T-helper 2 cell treated with Interferon-gamma antibody and Interleukin-4, amounts not matched to agents 5 μg/mL and 100 μg/mL, for 36 hours (primary cell): ENCODE results near the gene GABBR1.

Experiments used
- DNase-seq: peaks from one replicate; pipeline ENCODE4 v3.0.0; 2021; ENCODE audit warnings: low spot score
- H3K27ac Mint-ChIP-seq: one replicate; pipeline ENCODE4 v1.8.0; 2021; ENCODE audit warnings: mild to moderate bottlenecking, mixed read lengths
- H3K27me3 Mint-ChIP-seq: one replicate; pipeline ENCODE4 v1.8.0; 2021; ENCODE audit warnings: low read depth, mixed read lengths
- H3K36me3 Mint-ChIP-seq: one replicate; pipeline ENCODE4 v1.8.0; 2021; ENCODE audit warnings: low read depth, mixed read lengths
- H3K4me1 Mint-ChIP-seq: one replicate; pipeline ENCODE4 v1.8.0; 2021; ENCODE audit warnings: low read depth, mixed read lengths
- H3K4me3 Mint-ChIP-seq: one replicate; pipeline ENCODE4 v1.8.0; 2022; ENCODE audit warnings: mild to moderate bottlenecking, moderate library complexity, mixed read lengths
- H3K9me3 Mint-ChIP-seq: one replicate; pipeline ENCODE4 v1.8.0; 2021; ENCODE audit warnings: mixed read lengths

The GABBR1 gene

DNA sequence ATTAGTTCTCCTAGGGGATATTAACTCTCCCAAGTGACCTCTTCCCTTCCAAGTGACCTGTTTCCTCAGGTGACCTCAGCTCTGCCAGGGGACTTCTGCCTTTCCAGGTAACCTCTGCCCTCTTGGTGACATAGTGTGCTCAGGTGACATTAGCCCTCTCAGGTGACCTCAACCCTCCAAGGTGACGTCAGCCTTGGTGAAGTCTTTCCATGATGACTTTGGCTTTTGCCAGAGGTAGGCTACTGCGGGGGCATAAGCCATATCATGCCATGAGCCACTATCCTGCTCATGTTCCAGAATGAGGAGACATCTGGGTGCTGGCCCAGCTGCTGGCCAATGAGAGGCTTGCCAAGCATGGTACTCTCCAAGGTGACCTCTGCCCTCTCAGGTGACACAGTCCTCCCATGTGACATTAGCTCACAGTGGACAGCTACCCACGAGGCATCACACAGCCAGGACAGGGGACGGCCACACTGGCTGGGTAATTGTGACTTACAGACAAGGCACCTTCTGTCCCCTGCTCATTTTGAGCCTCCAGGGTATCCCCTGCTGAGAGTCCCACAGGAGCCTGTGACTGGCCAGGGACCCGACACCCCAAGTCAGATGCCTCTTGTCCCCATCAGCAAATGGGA, 104.6 kb downstream of the GABBR1 start:
- H3K4me3 Mint-ChIP-seq: no peak overlapping the region
- no peaks in the 10 kb centered on the region for H3K36me3 Mint-ChIP-seq
- H3K27ac Mint-ChIP-seq: no peak overlapping the region
- H3K27me3 Mint-ChIP-seq: peaks cover 25% of the 10 kb centered on the region
- DNase-seq: no peak
- no peaks in the 10 kb centered on the region for H3K9me3 Mint-ChIP-seq
- H3K4me1 Mint-ChIP-seq: no peaks in the 10 kb centered on the region

DNA sequence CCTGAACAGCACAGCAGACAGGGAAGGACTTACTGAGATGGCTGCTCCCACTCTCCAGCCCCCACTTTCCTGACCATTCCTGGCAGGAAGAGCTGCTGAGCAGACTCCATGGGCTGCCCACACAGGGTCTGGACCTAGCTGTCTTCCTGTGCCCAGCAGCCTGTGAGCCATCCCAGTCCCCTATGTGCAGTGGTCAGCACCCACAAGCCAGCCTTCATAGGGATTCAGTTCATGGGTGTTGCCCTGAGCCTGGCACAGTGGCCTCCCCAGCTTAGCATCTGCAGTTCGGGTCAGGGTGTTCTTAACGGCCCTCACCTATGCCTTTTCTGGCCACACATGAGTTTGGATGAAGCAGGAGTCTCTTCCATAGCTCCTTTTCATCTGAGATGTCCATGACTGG, 105.4 kb downstream of the GABBR1 start:
- no peak for DNase-seq
- H3K9me3 Mint-ChIP-seq: no peaks in the 10 kb centered on the region
- no peaks in the 10 kb centered on the region for H3K36me3 Mint-ChIP-seq
- no peak overlapping the region for H3K4me3 Mint-ChIP-seq
- H3K27ac Mint-ChIP-seq: no peak overlapping the region
- no peaks in the 10 kb centered on the region for H3K4me1 Mint-ChIP-seq
- H3K27me3 Mint-ChIP-seq: peaks cover 30% of the 10 kb centered on the region

GRCh38 chr6:29527126-29527525, 105.9 kb downstream of the GABBR1 start:
- Mint-ChIP-seq H3K9me3 (no peaks in the 10 kb centered on the region), H3K4me3 (no peak overlapping the region), H3K36me3 (no peaks in the 10 kb centered on the region), H3K4me1 (no peaks in the 10 kb centered on the region), H3K27me3 (peaks cover 32% of the 10 kb centered on the region), H3K27ac (no peak overlapping the region)
- DNase-seq: no peak

GRCh38 chr6:29525311-29525639, 107.7 kb downstream of the GABBR1 start:
- Mint-ChIP-seq H3K9me3 (no peaks in the 10 kb centered on the region), H3K4me3 (no peak overlapping the region), H3K4me1 (no peaks in the 10 kb centered on the region), H3K36me3 (no peaks in the 10 kb centered on the region), H3K27me3 (peaks cover 34% of the 10 kb centered on the region), H3K27ac (no peak overlapping the region)
- DNase-seq: no peak

- Mint-ChIP-seq H3K36me3 (no peaks in the 10 kb centered on the region), H3K27ac (no peak overlapping the region), H3K27me3 (peaks cover 34% of the 10 kb centered on the region), H3K4me1 (no peaks in the 10 kb centered on the region), H3K9me3 (no peaks in the 10 kb centered on the region), H3K4me3 (no peak overlapping the region)
- no peak for DNase-seq
Observed at GRCh38 chr6:29524444-29525310, 108.3 kb downstream of the GABBR1 start.

DNA sequence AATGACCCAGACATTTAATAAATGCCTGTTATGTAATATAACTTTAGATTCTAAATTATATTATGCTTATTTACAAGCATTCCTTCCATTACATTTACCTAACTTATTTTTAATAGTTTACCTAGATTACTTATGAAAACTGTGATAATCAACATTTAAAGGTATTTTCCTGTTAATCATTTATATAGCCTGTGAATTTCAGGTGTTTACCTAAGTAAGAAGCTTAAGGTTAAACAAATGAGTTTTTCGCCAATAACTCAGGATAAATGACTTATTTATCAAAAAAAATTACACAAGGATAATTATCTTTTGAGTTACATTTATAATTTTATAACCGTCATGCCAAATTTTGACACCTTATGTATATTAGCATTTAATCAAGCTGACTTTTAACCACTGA, 108.9 kb downstream of the GABBR1 start:
- Mint-ChIP-seq H3K4me1 (no peaks in the 10 kb centered on the region), H3K9me3 (no peaks in the 10 kb centered on the region), H3K27ac (no peak overlapping the region)

DNA sequence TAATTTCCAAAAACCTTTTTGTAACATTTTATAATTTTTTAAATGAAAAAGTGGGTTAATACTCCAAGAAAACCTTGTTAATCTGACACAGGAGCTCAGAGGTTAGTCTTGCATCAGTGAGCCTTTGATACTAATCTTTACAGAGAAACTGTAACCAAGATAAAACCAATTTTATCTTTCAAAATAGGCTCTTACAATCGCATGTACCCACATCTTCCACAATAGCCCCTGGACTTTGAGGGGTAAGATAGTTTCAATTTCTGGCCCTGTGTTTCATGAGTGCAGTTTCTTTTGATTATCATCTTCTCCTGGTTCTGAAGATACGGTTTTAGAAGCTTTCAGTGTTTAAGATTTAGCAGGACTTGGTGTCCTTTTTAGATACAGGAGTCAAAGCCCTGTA, 110.8 kb downstream of the GABBR1 start:
- no peak overlapping the region for H3K4me3 Mint-ChIP-seq
- peaks cover 31% of the 10 kb centered on the region for H3K27me3 Mint-ChIP-seq
- no peaks in the 10 kb centered on the region for H3K36me3 Mint-ChIP-seq
- H3K4me1 Mint-ChIP-seq: no peaks in the 10 kb centered on the region
- no peak for DNase-seq
- no peak overlapping the region for H3K27ac Mint-ChIP-seq
- H3K9me3 Mint-ChIP-seq: no peaks in the 10 kb centered on the region

More for the DNA sequence above, 108.9 kb downstream of the GABBR1 start:
- no peak for DNase-seq
- H3K36me3 Mint-ChIP-seq: no peaks in the 10 kb centered on the region
- H3K4me3 Mint-ChIP-seq: no peak overlapping the region
- H3K27me3 Mint-ChIP-seq: peaks cover 34% of the 10 kb centered on the region

GRCh38 chr6:29521006-29521680, 111.8 kb downstream of the GABBR1 start:
- Mint-ChIP-seq H3K27ac (no peak overlapping the region), H3K4me1 (peaks cover under 1% of the 10 kb centered on the region), H3K36me3 (no peaks in the 10 kb centered on the region), H3K9me3 (no peaks in the 10 kb centered on the region), H3K27me3 (peaks cover 32% of the 10 kb centered on the region), H3K4me3 (no peak overlapping the region)
- no peak for DNase-seq

DNA sequence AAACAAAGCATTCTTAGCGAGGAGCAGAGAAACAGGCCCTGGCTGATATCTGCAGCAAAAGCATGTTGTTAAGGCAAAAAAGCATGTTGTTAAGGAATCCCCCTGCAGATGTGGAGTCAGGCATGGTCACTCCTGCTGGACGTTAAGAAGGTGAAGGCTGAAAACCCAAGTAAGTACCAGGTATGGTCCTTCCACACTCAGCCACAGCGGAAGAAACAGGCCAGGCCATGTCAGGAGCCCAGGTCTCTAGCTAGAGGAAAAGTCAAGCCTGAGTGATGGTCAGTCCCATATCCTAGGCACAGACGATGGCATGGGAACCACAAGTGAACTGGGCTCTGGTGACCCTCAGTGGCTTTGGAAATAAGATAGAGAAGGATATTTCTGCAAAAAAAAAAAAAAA, 112.8 kb downstream of the GABBR1 start:
- Mint-ChIP-seq H3K27ac (no peak overlapping the region), H3K36me3 (no peaks in the 10 kb centered on the region), H3K9me3 (no peaks in the 10 kb centered on the region), H3K4me1 (peaks cover 4% of the 10 kb centered on the region), H3K4me3 (no peak overlapping the region), H3K27me3 (peaks cover 24% of the 10 kb centered on the region)
- no peak for DNase-seq

DNA sequence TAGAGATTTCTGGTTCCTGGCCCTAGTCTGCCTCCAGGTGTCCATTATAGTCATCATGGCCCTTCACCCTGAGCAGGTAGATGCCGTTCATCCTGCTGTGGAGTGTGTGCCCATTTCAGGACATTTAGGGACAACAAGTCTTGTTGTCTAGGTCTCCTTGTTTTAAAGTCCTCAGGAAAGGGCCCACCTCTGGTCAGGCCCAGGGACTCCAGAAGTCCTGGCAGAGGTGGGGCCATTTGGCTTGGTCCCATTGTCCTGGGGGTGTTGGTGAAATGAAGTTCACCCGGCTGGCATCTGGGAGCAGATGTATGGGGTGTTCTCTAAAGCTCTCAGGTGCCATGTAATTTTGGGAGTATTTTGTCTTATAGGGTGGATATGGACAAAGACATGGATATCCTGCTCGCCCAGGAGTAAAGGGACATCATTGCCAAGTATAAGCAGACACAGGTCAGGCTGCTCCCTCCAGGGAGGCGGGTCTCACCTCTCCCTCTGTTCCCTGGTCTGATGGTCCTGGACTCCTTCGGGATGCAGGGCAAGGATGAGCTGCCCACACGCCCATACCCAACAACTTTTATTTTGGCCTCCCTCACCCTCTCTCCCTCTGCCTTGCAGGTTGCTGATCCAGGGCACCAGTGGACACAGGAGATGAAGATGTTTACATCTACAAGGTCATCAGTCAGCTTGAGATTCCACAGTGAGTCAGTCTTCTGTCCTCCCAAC, 113.5 kb downstream of the GABBR1 start:
- Mint-ChIP-seq H3K4me3 (no peak overlapping the region), H3K27ac (no peak overlapping the region), H3K9me3 (no peaks in the 10 kb centered on the region), H3K36me3 (no peaks in the 10 kb centered on the region), H3K4me1 (peaks cover 4% of the 10 kb centered on the region), H3K27me3 (peaks cover 24% of the 10 kb centered on the region)
- DNase-seq: no peak

DNA sequence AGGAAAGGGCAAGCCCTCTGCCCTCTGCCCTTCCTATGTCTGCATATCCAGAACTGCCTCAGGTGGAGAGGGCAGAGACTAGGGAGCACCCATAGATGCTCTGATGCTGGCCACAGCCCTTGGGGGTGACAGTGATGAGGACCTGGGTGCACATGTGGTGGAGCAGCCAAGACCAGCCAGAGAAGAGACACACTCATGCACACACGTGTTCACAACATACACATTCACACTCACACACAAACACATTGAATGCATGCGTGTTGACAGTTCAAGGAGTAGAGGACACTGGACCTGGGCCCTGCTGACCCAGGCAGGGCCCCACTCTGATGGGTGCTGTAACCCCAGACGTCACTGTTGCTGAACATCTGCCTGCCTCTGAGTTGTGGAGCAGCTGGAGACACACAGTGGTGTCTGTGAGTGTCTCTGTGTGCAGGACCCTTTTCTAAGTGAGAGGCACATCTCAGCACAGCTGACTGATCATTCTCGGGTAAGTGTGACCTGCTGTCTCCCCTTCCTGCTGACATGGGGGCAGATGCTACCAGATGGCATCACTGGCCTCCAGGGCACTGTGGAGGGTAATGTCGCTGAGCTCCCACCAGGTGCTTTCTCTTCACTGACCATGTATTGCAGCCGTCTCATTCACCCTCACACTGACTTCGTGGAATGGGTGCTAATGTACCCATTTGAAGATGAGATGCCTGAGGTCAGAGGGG, 115.1 kb downstream of the GABBR1 start:
- Mint-ChIP-seq H3K27ac (no peak overlapping the region), H3K36me3 (no peaks in the 10 kb centered on the region), H3K9me3 (no peaks in the 10 kb centered on the region), H3K4me3 (no peak overlapping the region), H3K27me3 (peaks cover 18% of the 10 kb centered on the region), H3K4me1 (peaks cover 4% of the 10 kb centered on the region)
- DNase-seq: no peak

DNA sequence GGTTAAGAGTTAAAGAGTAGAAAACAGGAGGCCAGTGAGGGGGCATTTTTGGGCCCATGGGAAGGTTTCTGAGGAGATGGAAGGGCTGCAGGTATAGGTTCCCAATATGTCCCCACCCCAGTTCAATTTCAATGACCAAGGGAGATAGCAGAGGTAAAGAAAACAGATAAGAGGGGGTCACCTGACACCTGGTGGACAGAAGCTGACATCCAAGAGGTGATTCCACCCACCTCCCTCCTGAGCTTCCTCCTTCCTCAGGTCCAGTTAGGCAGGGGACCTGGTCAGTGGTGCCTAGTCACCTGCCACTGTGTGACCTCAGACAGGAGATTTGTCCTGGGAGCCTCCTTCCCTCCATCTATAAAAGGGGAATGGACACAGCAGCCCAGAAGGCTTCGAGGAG, 115.7 kb downstream of the GABBR1 start:
- Mint-ChIP-seq H3K9me3 (no peaks in the 10 kb centered on the region), H3K4me3 (no peak overlapping the region), H3K27me3 (peaks cover 13% of the 10 kb centered on the region), H3K36me3 (no peaks in the 10 kb centered on the region), H3K27ac (no peak overlapping the region), H3K4me1 (peaks cover 4% of the 10 kb centered on the region)
- DNase-seq: no peak

- no peaks in the 10 kb centered on the region for H3K9me3 Mint-ChIP-seq
- H3K36me3 Mint-ChIP-seq: no peaks in the 10 kb centered on the region
- no peak overlapping the region for H3K4me3 Mint-ChIP-seq
- peaks cover 4% of the 10 kb centered on the region for H3K4me1 Mint-ChIP-seq
- peak; percentile 20 for DNase-seq
- H3K27ac Mint-ChIP-seq: no peak overlapping the region
- H3K27me3 Mint-ChIP-seq: peaks cover 12% of the 10 kb centered on the region
Observed at GRCh38 chr6:29516108-29516507, 116.9 kb downstream of the GABBR1 start.
